Gastrocnemius medialis (tissue), 4 donors: ENCODE data around the gene CDR2.

Experiments used
- POLR2A ChIP-seq, 2 donors: fragments of 450-650 bp; IDR thresholded peaks; one replicate each; pipeline ENCODE4 v1.6.1; 2017; ENCODE audit warnings: antibody characterized with exemption in 2 of 2, mild to moderate bottlenecking in 2 of 2, moderate library complexity in 2 of 2
- TF ChIP-seq, protein P1 (sequence below), 5 experiments: fragments of 450-650 bp in 3 of 5; fragments of 200-600 bp in 2 of 5; sonication (generic) in 2 of 5; IDR thresholded peaks in 4 of 5; conservative IDR thresholded peaks in 1 of 5; 1 replicate in 4 of 5; 2 replicates in 1 of 5; pipeline ENCODE4 v1.5.1; 2016 to 2019; ENCODE audit warnings: antibody characterized with exemption in 5 of 5, mild to moderate bottlenecking in 3 of 5, moderate library complexity in 3 of 5

DNA sequence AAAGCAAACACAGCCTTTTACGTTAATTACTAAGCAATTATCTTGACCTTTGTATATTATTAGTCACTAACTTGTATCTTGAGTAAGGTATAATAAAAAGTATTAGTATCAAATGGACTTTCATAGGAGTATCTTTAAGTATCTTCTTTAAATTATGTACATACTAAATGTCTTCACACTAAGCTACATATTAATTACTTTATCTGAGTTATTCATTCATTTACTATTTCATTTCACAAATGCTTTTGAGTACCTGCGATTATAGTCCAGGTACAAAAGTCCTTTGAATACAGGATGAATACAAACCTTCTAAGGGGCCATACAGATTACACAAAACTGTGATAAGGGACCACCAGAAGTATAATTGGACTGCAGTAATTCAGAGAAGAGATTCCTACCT lies 33.1 kb upstream of the CDR2 start:
- TF ChIP-seq, protein P1, sequence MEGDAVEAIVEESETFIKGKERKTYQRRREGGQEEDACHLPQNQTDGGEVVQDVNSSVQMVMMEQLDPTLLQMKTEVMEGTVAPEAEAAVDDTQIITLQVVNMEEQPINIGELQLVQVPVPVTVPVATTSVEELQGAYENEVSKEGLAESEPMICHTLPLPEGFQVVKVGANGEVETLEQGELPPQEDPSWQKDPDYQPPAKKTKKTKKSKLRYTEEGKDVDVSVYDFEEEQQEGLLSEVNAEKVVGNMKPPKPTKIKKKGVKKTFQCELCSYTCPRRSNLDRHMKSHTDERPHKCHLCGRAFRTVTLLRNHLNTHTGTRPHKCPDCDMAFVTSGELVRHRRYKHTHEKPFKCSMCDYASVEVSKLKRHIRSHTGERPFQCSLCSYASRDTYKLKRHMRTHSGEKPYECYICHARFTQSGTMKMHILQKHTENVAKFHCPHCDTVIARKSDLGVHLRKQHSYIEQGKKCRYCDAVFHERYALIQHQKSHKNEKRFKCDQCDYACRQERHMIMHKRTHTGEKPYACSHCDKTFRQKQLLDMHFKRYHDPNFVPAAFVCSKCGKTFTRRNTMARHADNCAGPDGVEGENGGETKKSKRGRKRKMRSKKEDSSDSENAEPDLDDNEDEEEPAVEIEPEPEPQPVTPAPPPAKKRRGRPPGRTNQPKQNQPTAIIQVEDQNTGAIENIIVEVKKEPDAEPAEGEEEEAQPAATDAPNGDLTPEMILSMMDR (IDR thresholded peaks at IDR 0.05 in 4 of 5, conservative IDR thresholded peaks at IDR 0.05 in 1 of 5): no peak
- no peak for TF ChIP-seq POLR2A (IDR thresholded peaks at IDR 0.05)
